PFSK-1 (cell line): ENCODE measurements around the gene LLPH.

Experiments
- FOXP2 ChIP-seq: optimal IDR thresholded peaks from 2 replicates; pipeline ENCODE3; 2011; ENCODE audit warnings: borderline replicate concordance, control low read depth, inconsistent platforms; ENCODE audit not compliant: insufficient read depth; ENCODE audit errors: extremely low read length, extremely low read depth
- POLR2AphosphoS5 ChIP-seq: IDR thresholded peaks from 2 replicates; pipeline ENCODE4 v1.6.1; 2012; ENCODE audit warnings: low read depth, mild to moderate bottlenecking, control low read depth, low read length, moderate library complexity
- SIN3A ChIP-seq: IDR thresholded peaks from 2 replicates; pipeline ENCODE4 v1.6.1; 2012; ENCODE audit warnings: mild to moderate bottlenecking, low read length, moderate library complexity, borderline replicate concordance; ENCODE audit not compliant: insufficient read depth
- TAF1 ChIP-seq: IDR thresholded peaks from 2 replicates; pipeline ENCODE4 v1.6.1; 2012; ENCODE audit warnings: low read length, control low read depth, borderline replicate concordance; ENCODE audit not compliant: insufficient read depth
- TF ChIP-seq, protein P1 (sequence below), 2 experiments: IDR thresholded peaks; 2 replicates each; pipeline versions ENCODE4 v1.6.1 to v1.8.0; 2011 to 2012; ENCODE audit warnings: low read depth in 2 of 2, low read length in 2 of 2, control low read depth in 1 of 2, inconsistent platforms in 1 of 2, mild to moderate bottlenecking in 1 of 2, moderate library complexity in 1 of 2; ENCODE audit not compliant: insufficient read depth in 1 of 2

Gene LLPH

GRCh38 chr12:66115071-66115600, 15.4 kb downstream of the LLPH start:
- no peak for TF ChIP-seq TAF1
- no peak for TF ChIP-seq FOXP2
- no peak for TF ChIP-seq POLR2AphosphoS5
- TF ChIP-seq, protein P1, sequence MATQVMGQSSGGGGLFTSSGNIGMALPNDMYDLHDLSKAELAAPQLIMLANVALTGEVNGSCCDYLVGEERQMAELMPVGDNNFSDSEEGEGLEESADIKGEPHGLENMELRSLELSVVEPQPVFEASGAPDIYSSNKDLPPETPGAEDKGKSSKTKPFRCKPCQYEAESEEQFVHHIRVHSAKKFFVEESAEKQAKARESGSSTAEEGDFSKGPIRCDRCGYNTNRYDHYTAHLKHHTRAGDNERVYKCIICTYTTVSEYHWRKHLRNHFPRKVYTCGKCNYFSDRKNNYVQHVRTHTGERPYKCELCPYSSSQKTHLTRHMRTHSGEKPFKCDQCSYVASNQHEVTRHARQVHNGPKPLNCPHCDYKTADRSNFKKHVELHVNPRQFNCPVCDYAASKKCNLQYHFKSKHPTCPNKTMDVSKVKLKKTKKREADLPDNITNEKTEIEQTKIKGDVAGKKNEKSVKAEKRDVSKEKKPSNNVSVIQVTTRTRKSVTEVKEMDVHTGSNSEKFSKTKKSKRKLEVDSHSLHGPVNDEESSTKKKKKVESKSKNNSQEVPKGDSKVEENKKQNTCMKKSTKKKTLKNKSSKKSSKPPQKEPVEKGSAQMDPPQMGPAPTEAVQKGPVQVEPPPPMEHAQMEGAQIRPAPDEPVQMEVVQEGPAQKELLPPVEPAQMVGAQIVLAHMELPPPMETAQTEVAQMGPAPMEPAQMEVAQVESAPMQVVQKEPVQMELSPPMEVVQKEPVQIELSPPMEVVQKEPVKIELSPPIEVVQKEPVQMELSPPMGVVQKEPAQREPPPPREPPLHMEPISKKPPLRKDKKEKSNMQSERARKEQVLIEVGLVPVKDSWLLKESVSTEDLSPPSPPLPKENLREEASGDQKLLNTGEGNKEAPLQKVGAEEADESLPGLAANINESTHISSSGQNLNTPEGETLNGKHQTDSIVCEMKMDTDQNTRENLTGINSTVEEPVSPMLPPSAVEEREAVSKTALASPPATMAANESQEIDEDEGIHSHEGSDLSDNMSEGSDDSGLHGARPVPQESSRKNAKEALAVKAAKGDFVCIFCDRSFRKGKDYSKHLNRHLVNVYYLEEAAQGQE (IDR thresholded peaks at IDR 0.05; ENCODE audit: insufficient read depth in 1 of 2, low read depth in 2 of 2, low read length in 2 of 2), result no peak
- TF ChIP-seq SIN3A, result no peak

- TF ChIP-seq POLR2AphosphoS5 (no peak), TAF1 (no peak), FOXP2 (no peak)
Measured at GRCh38 chr12:66113471-66113870, 17.1 kb downstream of the LLPH start.

DNA sequence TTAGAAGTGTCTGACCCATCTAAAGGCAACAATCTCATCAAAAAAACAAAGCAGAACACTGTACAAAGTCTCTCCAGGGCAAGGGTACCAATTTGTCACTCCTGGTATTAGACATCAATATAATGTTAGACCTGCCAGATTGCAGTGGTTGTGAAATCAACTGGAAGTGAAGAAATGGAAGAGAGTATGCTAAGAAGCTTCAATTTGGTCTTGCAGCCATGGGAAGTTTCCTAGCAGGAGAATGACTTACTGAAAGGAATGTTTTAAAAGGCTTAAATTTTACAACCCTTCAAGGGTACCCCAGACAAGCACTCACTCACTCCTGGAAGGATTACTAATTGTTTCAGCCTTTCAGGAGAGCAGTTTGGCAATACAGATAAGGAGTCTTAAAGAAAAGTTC, 18.9 kb downstream of the LLPH start:
- no peak for TF ChIP-seq FOXP2
- no peak for TF ChIP-seq SIN3A
- TF ChIP-seq POLR2AphosphoS5, result no peak
- no peak for TF ChIP-seq TAF1
- TF ChIP-seq, protein P1 (IDR thresholded peaks at IDR 0.05; ENCODE audit: insufficient read depth in 1 of 2, low read depth in 2 of 2, low read length in 2 of 2), result no peak

DNA sequence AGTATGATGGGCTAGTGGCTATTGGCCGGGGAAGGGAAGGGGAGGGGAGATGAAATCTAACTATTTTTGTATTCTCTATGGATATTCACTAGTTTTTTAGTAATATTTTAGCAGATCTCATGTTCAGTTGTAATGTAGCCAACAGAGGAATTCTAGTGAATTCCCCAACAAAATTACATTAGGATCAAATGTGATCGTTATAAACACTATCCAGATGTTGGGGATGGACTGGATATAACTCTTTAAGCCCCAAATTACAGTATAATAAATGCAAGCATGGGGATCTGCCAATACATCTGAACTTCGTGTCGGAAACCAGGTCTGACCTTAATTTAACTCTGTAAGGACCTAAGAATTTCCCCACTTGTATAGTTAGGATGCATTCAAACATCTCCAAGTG, 21.5 kb downstream of the LLPH start:
- TF ChIP-seq TAF1 (no peak), POLR2AphosphoS5 (no peak), SIN3A (no peak), FOXP2 (no peak)
- TF ChIP-seq, protein P1 (IDR thresholded peaks at IDR 0.05; ENCODE audit: insufficient read depth in 1 of 2, low read depth in 2 of 2, low read length in 2 of 2), result no peak

- TF ChIP-seq FOXP2 (no peak), SIN3A (no peak), POLR2AphosphoS5 (no peak), TAF1 (no peak)
- TF ChIP-seq, protein P1 (IDR thresholded peaks at IDR 0.05; ENCODE audit: insufficient read depth in 1 of 2, low read depth in 2 of 2, low read length in 2 of 2), result no peak
Measured at GRCh38 chr12:66108386-66108785, 22.2 kb downstream of the LLPH start.
